Activated CD4-positive, alpha-beta T cell treated with anti-CD3 and anti-CD28 coated beads, Interleukin-2, amount 50 U/mL, for 4 hours (primary cell): ENCODE measurements around the gene FRMD5.
"Not testable (repeated sequence)": the region's sequence is repeated elsewhere in the genome, so short reads cannot be mapped to it uniquely, and the experiment has no call there.

Experiments used
- DNase-seq, 2 experiments: peaks; one replicate each; pipeline ENCODE4 v3.0.0-alpha.2; 2020

Gene FRMD5

GRCh38 chr15:44029003-44029402 is 166.1 kb downstream of the FRMD5 start:
- DNase-seq = no peak

- DNase-seq = no peak
Observed at GRCh38 chr15:44028349-44028748, 166.7 kb downstream of the FRMD5 start.

- DNase-seq = no peak
Observed at GRCh38 chr15:44024155-44024554, 170.9 kb downstream of the FRMD5 start.

- no peak for DNase-seq
Observed at GRCh38 chr15:44023176-44023575, 171.9 kb downstream of the FRMD5 start.

GRCh38 chr15:44018151-44018550 is 176.9 kb downstream of the FRMD5 start:
- DNase-seq = no peak

- no peak for DNase-seq
Observed at GRCh38 chr15:44015545-44016305, 179.3 kb downstream of the FRMD5 start.

GRCh38 chr15:44011238-44011854 is 183.7 kb downstream of the FRMD5 start:
- no peak for DNase-seq

- no peak for DNase-seq
Observed at GRCh38 chr15:44010089-44010488, 185.0 kb downstream of the FRMD5 start.

- DNase-seq = no peak
Observed at GRCh38 chr15:44009038-44009437, 186.0 kb downstream of the FRMD5 start.

- not testable (repeated sequence) for DNase-seq
Observed at GRCh38 chr15:44000248-44000647, 194.8 kb downstream of the FRMD5 start.

- DNase-seq = no peak
Observed at GRCh38 chr15:43998607-43999006, 196.5 kb downstream of the FRMD5 start.

- no peak for DNase-seq
Observed at GRCh38 chr15:43991206-43991605, 203.9 kb downstream of the FRMD5 start.

GRCh38 chr15:43989938-43990337 is 205.1 kb downstream of the FRMD5 start:
- no peak for DNase-seq

GRCh38 chr15:43988900-43989299 is 206.2 kb downstream of the FRMD5 start:
- DNase-seq = no peak

- no peak for DNase-seq
Observed at GRCh38 chr15:43987924-43988323, 207.1 kb downstream of the FRMD5 start.

GRCh38 chr15:43985976-43986680 is 208.9 kb downstream of the FRMD5 start:
- DNase-seq = no peak

- DNase-seq = no peak
Observed at GRCh38 chr15:43981576-43981975, 213.5 kb downstream of the FRMD5 start.

- DNase-seq = no peak
Observed at GRCh38 chr15:43977072-43977884, 217.8 kb downstream of the FRMD5 start.

- DNase-seq = no peak
Observed at GRCh38 chr15:43975770-43976169, 219.3 kb downstream of the FRMD5 start.

- no peak for DNase-seq
Observed at GRCh38 chr15:43975326-43975725, 219.7 kb downstream of the FRMD5 start.

- no peak for DNase-seq
Observed at GRCh38 chr15:43974852-43975251, 220.2 kb downstream of the FRMD5 start.

GRCh38 chr15:43969802-43970375 is 225.2 kb downstream of the FRMD5 start:
- DNase-seq = no peak

- no peak for DNase-seq
Observed at GRCh38 chr15:43968551-43968950, 226.5 kb downstream of the FRMD5 start.
